ENCODE results near the gene TPR.
"Not testable (repeated sequence)": the region's sequence is repeated elsewhere in the genome, so short reads cannot be mapped to it uniquely, and the experiment has no call there.

The TPR gene

GRCh38 chr1:186375152-186375928, at the start of gene TPR, which contains the start of gene ODR4:
TPR (minus strand) TSS chr1:186375253; CDS start chr1:186375028, 225 bp downstream.
ODR4 (plus strand) TSS chr1:186375838; CDS start chr1:186379786, 3,948 bp downstream.
- DNase-seq, result peak; percentile 100

- DNase-seq, result no peak
Measured at GRCh38 chr1:186424539-186424938, 49.5 kb upstream of the TPR start.

DNA sequence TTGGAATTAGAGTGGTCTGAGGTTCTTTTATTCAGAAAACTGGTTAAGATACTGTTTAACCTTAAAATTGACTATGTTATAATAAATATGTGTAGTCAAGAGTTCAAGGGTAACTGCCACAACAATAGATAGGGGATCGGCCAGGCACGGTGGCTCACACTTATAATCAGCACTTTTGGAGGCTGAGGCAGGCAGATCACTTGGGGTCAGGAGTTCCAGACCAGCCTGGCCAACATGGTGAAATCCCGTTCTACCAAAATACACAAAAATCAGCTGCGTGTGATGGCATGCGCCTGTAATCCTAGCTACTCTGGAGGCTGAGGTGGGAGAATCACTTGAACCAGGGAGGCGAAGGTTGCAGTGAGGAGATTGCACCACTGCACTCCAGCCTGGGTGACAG, 46.4 kb upstream of the TPR start:
- DNase-seq, result no peak

DNA sequence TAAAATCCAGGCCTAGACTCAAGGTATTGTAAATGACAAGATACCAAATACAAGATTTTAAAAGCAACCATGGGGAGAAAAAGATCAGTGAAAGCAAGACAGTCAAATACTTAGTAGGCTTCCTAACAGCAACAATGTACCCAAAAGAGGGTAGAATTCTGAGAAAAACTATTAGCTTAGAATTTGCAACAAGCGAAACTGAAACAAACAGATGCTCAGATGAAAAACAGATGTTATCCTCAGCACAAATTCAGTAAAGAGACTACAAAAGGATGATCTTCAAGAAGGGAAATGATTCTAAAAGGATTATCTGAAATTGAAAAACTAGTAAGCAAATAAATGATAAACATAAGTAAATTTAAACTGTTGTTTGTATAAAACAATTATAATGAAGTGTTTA, 45.9 kb upstream of the TPR start:
- no peak for DNase-seq

GRCh38 chr1:186420311-186420710, 45.3 kb upstream of the TPR start:
- no peak for DNase-seq

DNA sequence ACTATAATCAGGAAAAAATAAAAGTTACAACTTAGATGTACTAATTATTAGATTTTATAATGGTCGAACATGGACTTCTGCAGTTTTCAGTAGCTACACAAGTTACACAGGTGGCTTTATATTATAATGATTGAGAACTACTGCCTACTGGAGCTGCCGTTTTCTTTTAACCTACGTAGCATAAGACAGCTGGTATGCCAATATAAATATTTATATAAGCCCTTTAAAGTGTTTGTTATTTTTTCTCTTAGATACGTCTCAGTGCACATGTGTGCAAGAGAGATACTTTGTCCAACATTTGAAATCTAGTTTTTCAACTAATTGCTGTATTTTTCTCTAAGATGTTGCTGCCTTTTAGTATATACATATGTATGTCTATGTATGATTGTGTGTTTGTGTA, 43.5 kb upstream of the TPR start:
- DNase-seq, result no peak

DNA sequence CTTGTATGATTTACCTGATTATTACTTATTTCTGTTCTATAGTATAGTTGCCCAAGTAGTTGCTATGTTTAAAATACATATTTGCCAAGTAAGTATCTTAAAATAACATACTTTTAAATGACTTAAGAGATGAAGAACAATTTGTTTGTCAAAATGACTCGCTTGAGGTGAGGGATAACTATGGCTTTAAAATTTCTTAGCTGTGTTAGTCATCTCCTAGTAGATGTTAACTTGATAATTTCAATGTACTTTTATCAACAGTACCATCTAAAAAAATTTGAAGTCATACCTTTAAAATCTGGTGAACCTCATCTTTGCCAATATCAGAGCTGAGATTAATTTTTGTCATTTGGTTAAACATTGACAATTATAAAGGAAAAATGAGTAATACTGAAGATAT, 38.3 kb upstream of the TPR start:
- DNase-seq, result no peak

- DNase-seq, result no peak
Measured at GRCh38 chr1:186409091-186409490, 34.0 kb upstream of the TPR start.

GRCh38 chr1:186404454-186405051, 29.5 kb upstream of the TPR start:
- DNase-seq, result peak; percentile 16

DNA sequence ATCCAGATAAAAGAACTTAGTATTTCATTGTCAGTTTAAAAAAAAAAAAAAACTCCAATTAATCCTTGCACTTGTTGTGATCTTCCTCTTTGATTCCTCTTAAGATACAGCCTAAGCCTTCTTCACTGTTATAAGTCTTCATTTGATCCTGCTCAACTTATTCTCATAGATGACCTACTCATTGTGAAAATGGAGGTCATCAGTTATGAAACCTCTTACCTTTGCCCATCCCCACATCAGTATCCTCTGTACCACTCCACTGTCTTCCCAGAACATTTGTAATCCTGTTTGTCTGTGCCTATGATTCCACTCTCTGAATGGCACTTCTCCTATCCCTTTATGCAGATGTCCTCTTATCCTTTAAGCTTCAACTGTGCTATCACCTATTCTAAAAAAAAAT, 28.6 kb upstream of the TPR start:
- DNase-seq, result no peak

- not testable (repeated sequence) for DNase-seq
Measured at GRCh38 chr1:186401446-186401845, 26.4 kb upstream of the TPR start.

- DNase-seq, result not testable (repeated sequence)
Measured at GRCh38 chr1:186392711-186393110, 17.7 kb upstream of the TPR start.

DNA sequence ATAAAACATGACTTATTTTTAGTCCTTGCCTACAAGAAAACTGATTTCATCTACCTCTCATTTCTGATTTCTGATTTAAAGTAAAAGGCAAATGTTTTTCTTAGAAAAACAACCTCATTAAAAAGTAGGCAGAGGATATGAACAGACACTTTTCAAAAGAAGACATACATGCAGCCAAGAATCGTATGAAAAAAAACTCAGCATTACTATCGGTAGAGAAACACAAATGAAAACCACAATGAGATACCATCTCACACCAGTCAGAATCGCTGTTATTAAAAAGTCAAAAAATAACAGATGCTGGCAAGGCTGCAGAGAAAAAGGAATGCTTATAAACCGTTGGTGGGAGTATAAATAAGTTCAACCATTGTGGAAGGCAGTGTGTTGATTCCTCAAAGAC, 16.8 kb upstream of the TPR start:
- DNase-seq, result no peak

DNA sequence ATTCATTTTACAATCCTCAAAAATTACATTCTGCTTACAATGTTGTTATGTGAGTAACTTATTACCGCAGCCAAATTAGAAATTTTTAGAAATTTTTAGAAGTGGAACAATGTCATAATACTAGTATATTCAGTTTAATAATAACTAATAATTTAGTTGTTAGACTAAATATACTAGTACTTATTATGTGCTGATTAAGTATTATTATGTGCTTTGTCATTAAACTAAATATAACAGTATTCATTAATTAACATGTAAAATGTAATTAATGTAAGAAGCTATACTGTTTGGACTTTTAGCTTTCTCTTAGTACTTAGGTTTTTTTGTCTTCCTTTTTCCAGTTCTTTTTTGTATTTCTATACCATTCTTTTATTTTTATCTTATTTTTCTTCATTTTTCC, 15.9 kb upstream of the TPR start:
- DNase-seq, result no peak

DNA sequence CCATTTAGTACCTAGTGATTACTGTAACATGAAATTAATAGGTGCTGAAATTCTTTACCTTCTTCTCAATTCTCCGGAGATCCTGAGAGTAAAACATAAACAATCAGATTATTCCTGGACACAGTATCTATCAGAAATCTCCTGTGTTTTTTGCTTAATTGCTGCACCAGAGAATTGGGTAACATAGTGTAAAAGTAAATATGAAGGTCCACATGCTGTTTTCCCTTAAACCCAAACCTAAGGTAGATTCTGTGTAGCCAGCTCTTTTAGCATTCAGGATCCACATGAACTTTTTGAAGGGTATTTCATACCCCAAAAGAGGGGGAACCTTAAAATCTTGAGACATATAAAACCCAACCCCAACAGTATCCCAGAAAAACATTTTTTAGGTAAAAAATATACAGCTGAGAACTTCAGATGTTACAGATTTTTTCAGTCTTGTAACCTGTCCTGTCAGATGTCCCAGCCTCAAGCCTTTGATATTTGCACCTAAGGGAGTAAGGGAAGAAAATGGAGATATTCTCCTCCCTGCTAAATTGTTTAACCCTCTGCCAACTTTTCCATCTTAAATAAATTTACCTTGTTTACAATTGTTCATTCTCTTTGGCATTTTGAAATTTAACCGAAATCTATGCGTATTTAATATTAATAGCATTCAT, 11.8 kb upstream of the TPR start:
- DNase-seq, result no peak

GRCh38 chr1:186375929-186376319, 871 bp upstream of the TPR start:
- peak; percentile 50 for DNase-seq

DNA sequence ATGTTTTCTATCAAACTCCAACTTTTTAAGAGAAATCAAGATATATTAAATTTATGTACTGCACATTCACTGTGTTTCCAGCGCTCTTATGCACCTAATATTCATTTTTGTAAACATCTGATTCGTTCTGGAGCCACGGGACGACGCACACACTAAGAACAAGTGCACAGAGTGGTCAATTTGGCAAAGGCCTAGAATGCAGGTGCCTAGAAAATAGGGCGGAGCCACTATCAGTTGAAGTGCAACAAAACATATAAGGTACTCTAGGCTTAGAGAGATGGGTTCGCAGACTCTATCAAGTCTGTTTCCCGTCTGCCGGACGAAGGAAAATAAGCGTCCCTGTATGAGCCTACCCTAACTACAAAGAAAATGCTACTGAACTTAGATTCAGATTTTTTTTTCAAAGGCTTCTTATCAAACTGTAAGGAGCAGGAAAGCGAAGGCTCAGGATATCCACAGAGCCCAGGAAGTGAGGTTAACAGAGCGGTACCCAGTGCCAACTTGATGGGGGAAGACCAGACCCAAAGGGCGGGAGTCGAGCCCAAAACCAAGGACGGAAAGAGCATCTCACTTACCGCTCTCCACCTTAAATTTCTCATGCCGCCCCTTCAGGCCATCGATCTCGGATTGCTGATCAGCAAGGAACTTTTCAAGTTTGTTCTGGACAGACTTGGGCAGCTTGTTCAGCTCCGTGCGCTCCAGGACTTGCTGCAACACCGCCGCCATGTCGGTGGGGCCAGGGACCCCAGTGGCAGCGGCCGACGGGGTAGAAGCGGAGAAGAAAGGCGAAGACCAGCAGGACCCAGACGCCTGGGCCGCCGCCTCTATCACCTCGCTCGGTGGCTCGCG, 526 bp downstream of the TPR start:
- DNase-seq, result peak; percentile 25

GRCh38 chr1:186347837-186348691, 27.0 kb downstream of the TPR start:
- not testable (repeated sequence) for DNase-seq

DNA sequence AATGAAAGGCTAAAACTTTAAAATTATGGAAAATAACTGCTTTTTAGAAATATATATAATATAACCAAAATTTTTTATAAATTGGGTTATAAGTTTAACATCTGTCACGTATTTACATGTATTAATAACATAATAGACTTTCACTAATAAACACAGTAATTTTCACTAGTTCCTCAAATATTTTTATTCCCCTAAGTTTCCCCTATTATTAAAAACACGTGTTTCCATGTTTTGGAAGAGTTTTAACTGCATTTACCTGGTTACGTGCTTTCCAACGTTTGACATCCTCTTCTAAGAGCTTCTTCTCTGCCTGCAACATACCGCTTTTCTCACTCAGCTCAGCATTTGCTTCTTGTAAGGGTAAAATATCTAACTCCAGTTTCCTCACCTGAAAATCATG, 34.3 kb downstream of the TPR start:
- no peak for DNase-seq

DNA sequence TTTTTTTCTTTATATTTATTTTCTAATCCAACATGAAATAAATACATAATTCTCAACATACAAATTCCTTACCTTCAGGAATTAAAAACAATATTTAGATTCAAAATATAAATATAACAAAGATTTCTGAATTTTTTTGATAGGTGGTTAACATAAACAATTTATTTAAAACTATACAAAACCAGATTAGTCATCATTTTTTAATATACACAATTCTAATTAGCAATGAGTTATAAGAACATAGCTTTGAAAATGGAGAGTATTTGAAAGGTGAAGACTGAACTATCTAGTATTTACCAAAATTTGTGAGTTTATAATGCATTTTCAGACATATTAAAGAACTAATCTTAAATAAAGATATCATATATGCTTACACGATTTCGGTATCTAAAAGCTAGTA, 37.5 kb downstream of the TPR start:
- DNase-seq, result no peak

DNA sequence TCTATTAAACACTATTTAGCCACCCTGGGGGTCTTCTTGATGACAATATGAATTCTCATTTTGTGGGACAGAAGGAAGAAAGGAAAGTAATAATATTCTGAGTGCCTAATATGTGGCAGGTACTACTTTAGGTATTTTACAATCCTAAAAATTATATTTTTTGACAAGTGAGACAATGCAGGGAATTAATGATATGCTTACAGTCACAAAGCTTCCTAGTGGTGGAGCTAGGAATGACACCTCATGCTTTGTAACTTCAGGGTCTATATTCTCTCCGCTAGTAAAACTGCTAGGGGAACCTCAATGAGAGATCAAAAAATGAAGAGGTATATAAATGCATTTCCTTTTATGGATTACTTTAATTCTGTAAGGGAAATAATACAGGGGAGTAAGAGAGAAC, 44.3 kb downstream of the TPR start:
- no peak for DNase-seq

DNA sequence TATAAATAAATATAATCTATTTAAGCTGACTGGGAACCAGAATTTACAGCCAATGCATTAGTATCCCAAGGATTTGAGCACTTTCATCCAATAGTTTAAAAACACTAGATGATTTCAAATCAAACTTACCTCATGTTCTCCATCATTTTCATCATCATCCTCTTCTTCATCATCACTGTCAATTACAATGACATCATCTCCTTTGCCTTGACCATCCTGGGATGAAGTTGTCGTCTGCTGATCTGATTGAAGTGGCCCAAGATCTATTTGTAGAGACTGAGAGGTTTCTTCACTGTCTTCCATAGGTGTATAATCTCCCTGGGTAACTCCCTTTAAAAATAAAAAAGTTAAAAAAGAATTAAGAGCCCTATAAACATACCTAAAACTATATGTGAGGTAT, 47.7 kb downstream of the TPR start:
- no peak for DNase-seq

Data from NCI-H1092 (cell line).